NCI-H460 (cell line): ENCODE data around the gene CNPY3. TPM values are rescaled to one million over a fixed set of nuclear protein-coding genes. Genes with fewer than 3 reads are reported as not detected.
"Not testable (repeated sequence)": the region's sequence is repeated elsewhere in the genome, so short reads cannot be mapped to it uniquely, and the experiment has no call there.

ENCODE experiments used
- DNase-seq: peaks from one replicate; pipeline ENCODE4 v3.0.0-alpha.2; 2016; ENCODE audit warnings: low read depth; ENCODE audit errors: extremely low read depth
- total RNA-seq: library from RNA; depleted of rRNA; stranded (reverse); fragments of >200 nt; shearing (Covaris generic); gene quantifications from 2 replicates; pipeline ENCODE4 v1.2.3, GENCODE V29; 2014

CNPY3 gene
- total RNA-seq, 1 experiment from 2014 or later, result 29.8 TPM

- DNase-seq, result no peak
Measured at GRCh38 chr6:42914546-42914945, 14.7 kb upstream of the CNPY3 start.

- no peak for DNase-seq
Measured at GRCh38 chr6:42915732-42916131, 13.5 kb upstream of the CNPY3 start, which contains the start of gene PTCRA. Gene PTCRA, plus strand, starts transcription at chr6:42916053. Its CDS starts 17 bp downstream, at chr6:42916070.

- no peak for DNase-seq
Measured at GRCh38 chr6:42916288-42916687, 13.0 kb upstream of the CNPY3 start.

GRCh38 chr6:42921801-42922200, 7.5 kb upstream of the CNPY3 start:
- DNase-seq, result no peak

GRCh38 chr6:42923666-42924065, 5.6 kb upstream of the CNPY3 start:
- DNase-seq, result no peak

- no peak for DNase-seq
Measured at GRCh38 chr6:42925248-42925857, 3.9 kb upstream of the CNPY3 start.

- DNase-seq, result no peak
Measured at GRCh38 chr6:42929821-42930360, 611 bp downstream of the CNPY3 start.

GRCh38 chr6:42932412-42932811, 3.1 kb downstream of the CNPY3 start:
- DNase-seq, result no peak

- no peak for DNase-seq
Measured at GRCh38 chr6:42933205-42933604, 3.9 kb downstream of the CNPY3 start.

GRCh38 chr6:42935322-42935721, 6.0 kb downstream of the CNPY3 start:
- DNase-seq, result no peak

GRCh38 chr6:42936398-42936797, 7.1 kb downstream of the CNPY3 start:
- DNase-seq, result no peak

GRCh38 chr6:42937548-42938427, 8.5 kb downstream of the CNPY3 start:
- DNase-seq, result no peak

- DNase-seq, result no peak
Measured at GRCh38 chr6:42938428-42938796, 9.1 kb downstream of the CNPY3 start.

- no peak for DNase-seq
Measured at GRCh38 chr6:42938987-42939809, 9.9 kb downstream of the CNPY3 start.

- DNase-seq, result no peak
Measured at GRCh38 chr6:42939810-42940167, 10.5 kb downstream of the CNPY3 start.

GRCh38 chr6:42940493-42941045, 11.3 kb downstream of the CNPY3 start:
- DNase-seq, result no peak

GRCh38 chr6:42941356-42941755, 12.1 kb downstream of the CNPY3 start:
- DNase-seq, result not testable (repeated sequence)

GRCh38 chr6:42942444-42942843, 13.2 kb downstream of the CNPY3 start:
- DNase-seq, result no peak

GRCh38 chr6:42947950-42948349, 18.7 kb downstream of the CNPY3 start:
- DNase-seq, result no peak

- no peak for DNase-seq
Measured at GRCh38 chr6:42952389-42952788, 23.1 kb downstream of the CNPY3 start.

GRCh38 chr6:42954405-42954804, 25.1 kb downstream of the CNPY3 start:
- not testable (repeated sequence) for DNase-seq
